ENCODE measurements around the gene GNMT.
"Not testable (repeated sequence)": the region's sequence is repeated elsewhere in the genome, so short reads cannot be mapped to it uniquely, and the experiment has no call there.

Gene GNMT

DNA sequence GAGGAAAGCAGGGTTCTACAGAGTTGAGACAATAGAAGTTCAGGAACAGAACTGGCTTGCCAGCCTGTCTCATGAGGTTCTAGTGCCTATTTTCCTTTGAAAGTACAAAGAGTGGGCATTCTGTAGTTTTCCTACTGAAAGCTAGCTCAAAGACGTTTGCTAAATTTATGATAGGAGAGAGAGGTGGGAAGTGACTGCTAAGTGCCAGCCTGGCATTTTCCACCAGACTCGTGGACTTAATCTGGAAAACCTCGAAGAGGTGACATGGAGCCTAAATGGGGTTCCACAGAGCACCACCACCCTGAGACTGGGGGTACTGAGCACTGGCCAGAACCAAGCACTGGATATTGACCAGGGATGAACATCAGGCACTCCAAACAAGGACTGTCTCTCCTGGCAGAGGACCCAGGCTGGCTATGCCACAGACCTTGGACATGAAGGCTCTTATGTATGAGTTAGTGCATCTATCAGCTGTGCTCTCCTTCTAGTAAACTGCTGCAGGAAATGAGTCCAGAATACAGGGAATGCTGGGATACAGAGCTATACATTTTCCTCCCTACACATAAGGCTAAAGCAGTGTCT is 11.3 kb downstream of the GNMT start:
- DNase-seq (ENCODE audit: insufficient read length, low spot score) (no peak), FAIRE-seq (no peak)

DNA sequence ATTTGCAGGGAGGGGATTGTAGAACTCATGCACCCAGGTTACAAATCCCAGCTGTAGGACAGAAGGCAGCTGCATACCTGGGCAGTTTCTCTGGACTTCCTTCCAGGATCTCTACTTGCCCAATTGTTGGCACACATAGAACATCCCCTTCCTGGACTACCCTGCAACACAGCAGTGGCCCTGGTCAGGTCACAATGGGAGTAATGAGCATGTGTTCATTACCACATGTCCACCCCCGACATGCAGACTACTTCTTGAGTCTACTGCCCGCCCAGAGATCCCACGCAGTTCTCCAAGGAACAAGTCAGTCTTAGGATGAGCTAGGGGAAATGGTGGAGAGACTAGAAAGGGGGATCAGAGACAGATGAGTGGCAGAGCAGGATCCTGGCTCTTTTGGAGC is 13.4 kb downstream of the GNMT start:
- DNase-seq (ENCODE audit: insufficient read length, low spot score) (no peak), FAIRE-seq (no peak)

DNA sequence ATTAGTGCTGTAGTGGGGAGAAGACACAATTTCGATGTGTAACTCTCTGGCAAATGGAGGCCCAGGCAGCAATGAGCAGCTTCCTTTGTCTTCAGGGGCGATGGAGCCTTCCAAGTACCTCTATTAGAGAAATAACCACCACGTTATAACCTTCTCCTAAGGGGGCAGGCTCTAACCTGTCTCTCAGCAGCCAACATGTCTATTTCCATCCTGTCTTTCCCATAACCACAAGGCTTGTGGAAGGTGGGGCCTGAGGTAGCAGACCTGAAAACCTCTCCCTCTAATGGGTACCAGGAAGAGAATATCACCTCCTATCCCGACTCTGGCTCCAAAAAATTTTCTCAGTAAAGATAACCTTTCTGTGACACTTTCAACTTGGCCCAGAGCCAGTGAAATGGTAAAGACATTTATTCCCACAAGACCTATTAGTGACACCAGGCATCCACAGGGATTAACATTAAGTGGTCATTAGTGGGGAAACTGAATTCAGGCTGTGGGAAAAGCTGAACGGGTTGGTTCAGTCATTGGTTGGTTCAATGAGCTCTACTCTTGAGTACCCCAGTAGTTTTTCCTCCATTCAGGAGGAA is 14.5 kb downstream of the GNMT start:
- no peak for DNase-seq (ENCODE audit: insufficient read length, low spot score)
- FAIRE-seq, result no peak

DNA sequence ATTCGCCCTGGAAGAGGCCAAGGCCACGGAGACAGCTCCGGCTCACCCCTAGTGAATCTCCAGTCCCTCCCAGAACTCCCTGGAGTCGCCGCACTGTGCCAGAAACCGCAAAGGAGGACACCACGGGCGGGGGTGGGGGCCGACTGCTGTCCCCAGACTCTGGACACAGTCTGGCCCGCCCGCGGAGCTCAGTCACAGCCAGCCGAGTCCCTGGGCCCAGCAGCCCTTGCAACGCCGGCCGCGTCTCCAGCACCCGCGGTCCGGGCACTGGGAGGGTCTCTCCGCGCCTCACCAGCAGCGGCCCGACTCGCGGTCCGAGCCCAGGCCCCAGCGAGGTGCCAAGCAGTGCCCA is 17.9 kb downstream of the GNMT start:
- FAIRE-seq, result no peak
- DNase-seq (ENCODE audit: insufficient read length, low spot score), result no peak

DNA sequence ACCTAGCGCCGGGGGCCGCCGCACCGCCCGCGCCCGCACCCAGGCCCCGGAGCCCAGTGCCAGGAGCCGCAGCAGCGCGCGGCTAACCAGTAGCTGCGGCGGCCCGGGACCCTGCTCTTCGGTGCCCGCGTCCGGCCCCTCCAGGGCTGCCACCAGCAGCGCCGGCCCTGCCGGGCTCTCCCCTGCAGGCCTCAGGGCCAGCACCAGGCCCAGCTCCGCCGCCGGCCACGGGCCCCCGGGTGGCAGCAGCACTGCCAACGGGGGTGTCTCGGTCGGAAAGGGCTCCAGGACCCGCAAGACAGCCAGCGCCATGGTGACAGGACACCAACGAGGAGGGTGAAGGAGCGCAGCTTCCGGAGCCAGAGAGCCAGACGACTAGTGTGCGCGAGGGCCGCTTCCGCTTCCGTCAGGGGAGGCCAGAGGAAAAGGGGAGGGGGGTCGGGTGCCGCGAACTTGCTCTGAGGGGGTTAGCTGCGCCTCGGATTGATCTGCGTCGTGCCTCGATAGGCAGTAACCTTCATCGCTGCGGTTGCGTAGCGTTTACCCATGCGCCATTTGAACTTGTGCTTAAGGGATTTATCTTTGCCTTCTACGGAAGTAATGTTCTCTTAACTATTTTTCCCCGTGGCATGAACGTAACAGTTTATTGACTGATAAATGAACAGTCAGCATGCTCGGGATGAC is 18.4 kb downstream of the GNMT start, which contains the start of gene PEX6:
Gene PEX6, minus strand, starts transcription at position 343 of the 684 bp plus-strand sequence. Its CDS starts 31 bp downstream, at position 312.
- DNase-seq (ENCODE audit: insufficient read length, low spot score), result peak; percentile 96
- FAIRE-seq, result peak; percentile 94

DNA sequence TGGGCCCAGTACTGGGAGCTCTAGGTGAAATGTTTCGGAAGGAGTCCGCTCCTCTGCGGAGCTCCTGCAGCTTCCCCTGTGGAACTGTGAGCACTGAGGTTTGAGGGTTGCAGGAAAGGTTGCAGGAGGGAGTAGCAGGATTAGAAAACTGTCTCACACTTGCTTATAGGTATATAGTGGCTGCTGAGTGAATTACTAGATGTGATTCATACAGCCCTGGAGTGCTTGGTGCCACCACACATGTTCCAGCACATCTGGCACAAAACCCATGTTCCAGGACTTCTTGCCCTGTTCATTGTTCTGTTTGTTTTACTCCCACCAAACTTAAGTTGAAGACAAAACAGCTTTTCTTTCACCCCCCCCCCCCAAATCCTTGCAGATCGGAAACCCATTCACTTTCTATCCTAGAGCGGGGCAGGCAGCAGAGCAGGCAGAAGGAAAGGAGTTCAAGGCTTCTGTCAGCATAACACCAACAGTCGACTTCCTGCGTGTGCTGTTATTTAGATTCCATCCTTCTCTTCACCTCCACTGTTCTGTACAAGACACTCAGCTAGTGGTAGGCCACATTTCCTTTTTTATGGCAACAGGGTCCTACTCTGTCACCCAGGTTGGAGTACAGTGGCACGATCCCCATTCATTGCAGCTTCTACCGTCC is 19.1 kb downstream of the GNMT start:
- DNase-seq (ENCODE audit: insufficient read length, low spot score) (no peak), FAIRE-seq (no peak)

DNA sequence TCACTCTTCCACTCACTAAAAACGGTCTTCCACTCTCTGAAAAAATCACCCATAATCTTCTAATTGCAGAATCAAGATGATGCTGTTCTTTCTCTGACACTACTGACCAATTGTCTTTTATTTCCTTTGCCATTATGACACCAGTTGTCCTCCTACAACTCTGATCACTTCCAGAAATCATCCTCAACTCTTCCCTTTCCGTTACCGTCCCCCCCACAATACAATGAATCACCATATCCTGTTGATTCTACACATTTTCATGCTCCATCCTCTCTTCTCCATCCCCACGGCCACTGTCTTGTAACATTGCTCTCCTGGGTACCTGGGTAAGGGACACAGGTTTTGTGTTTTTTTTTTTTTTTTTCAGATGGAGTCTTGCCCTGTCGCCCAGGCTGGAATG is 21.3 kb downstream of the GNMT start:
- DNase-seq (ENCODE audit: insufficient read length, low spot score) (no peak), FAIRE-seq (no peak)

DNA sequence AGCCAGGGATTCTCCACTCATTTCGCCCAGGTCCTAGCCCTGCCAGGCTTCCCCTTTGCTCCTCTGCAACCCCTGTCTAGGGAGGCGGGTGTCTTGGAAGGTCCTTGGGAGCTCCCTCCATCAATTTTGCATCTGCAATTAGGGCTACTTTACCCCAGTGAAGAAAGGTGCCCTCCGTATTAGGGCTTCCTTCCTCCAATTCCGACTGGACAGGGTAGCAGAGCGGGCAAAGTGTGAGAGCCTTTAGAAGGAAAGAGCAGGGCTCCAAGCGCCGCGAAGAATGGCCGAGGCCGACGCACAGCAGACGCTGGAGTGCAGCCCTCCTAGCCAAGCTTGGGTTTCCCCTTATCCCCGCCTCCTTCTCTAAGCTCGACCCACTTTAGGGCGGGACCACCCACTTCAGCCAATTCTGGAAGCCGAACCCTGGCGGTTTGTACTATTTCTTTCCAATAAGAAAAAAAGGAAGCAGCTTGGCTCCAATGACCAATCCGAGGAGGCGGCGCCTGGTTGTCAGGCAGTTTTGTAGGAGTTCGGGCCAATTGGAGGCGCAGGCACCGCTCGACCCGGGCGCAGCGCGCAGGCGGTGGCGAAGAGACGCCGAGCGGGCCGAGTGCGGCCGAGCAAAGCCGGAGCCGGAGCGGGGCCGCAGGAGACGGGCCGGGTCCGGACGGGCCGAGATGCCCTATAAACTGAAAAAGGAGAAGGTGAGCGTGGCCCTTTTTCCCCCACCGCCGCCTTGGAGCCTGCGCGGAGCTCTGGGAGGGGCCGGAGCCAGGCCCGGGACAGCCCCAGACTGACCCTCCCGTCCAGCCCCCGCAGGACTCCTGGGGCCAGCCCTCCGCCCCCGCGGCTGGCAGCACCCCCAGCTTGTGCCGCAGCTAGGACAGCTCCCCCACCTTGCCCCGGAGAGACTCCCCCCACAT is 23.7 kb downstream of the GNMT start, which contains the start of gene PPP2R5D:
Gene PPP2R5D, plus strand, starts transcription at position 570 of the 923 bp plus-strand sequence. Its CDS starts 108 bp downstream, at position 678.
- DNase-seq (ENCODE audit: insufficient read length, low spot score), result peak; percentile 92
- FAIRE-seq, result peak; percentile 89

DNA sequence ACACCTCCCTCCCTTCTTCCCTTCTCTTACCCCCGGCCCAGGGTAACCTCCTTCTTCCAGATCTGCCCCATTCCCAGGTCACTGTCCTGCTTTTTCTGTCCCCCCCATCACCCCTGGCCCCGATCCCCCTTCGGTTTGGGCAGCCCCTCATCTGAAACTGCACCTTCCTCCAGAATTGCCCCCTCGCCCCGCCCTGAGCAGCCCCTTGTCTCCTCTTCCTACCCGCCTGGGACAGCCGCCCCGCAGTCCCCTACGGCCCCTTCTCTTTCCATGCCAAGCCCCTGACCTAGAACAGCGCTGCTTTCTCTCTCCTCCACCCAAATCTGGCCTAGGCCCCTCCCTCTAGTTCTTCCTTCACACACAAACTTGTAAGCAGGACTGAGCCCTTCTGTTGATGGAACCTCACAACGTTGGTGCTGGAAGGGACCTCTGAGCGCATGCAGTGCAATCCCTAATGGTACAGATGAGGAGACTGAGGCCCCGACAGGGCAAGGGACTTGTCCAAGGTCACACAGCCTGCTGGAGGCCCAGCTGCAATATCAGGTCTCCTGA is 24.4 kb downstream of the GNMT start:
- DNase-seq (ENCODE audit: insufficient read length, low spot score) (no peak), FAIRE-seq (no peak)

DNA sequence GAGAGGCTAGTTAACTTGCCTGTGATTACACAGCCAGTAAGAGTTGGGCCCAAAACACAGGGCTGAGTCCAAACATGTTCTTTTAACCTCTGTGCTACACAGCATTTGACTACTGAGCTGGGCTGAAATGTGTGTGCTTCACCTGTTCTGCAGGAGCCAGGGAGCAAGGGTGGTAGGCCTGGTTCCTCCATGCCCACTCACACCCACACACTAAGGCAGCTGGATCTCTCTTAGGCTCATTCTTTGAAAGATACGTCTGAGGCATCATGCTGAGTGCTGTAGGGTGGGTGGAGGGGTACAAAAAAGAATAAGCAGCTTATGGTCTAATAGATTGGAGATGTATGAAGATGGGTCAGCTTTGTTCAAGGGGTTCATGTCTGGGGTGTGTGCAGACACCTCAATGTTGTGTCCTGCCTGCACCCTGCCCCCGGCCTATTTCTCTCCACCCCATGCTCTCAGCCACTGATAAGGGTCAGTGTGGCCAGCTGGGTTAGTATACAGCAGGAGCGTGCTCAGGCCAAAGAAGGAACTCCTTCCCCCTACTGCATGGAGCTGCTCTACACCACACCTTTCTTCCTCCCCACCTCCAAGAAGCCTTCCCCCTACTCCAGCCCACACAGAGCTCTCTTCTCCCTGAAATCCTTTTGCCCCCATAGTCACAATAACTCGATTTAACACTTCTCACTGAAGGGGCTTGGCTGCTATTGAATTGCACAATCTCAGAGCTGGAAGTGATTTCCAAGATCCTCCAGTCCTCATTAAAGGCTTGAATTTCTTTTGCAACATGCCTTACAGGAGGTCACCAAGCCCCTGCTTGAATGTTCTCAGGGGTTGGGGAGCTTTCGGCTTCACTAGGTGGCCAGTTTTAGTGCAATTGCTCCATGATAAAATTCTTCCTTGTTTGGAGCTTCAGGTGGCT is 27.2 kb downstream of the GNMT start:
- DNase-seq (ENCODE audit: insufficient read length, low spot score) (no peak), FAIRE-seq (no peak)

DNA sequence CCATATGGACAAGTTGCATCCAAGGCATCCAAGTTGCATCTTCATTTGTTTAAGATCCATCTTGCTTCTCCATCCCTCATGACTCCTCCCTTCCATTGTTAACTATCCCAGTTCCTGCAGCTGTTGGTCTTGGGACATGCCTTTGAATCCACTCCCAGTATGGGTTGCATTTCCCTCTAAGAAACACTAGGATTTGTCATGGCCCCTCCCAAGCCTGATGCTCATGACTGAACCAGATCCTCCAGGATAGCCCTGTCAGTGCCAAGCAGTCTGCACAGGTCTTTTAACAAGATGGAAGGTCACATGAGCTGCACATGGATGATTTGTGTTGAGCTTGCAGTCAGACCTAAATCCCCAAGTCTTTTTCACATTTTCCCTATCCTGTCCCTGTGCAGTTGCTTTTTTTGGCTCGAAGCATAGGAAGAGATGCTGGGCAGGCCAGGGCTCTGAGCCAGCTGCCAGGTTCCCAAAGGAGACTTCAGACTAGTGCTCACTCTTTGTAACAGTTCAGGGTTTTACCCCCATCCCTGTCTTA is 28.0 kb downstream of the GNMT start:
- FAIRE-seq, result no peak
- DNase-seq (ENCODE audit: insufficient read length, low spot score), result no peak

DNA sequence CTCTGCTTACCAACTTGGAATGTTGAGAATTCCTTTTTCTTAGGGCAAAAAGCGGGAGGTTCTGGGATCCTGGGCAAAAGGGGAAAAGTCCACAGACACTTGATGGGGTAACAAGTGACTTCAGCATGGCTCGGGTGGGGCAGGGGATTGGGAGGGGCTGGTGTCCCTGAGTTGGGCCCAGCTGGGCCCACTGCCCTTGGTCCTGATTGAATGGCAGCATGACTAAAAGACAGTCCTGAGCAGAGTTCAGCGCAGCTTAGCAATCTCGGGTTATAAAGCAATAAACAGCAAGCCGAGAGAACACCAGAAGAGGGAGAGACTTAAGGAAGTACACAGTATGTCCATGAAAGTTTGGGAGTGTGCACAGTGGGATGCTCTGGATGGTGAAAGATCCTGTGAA is 29.4 kb downstream of the GNMT start:
- FAIRE-seq (no peak), DNase-seq (ENCODE audit: insufficient read length, low spot score) (no peak)

DNA sequence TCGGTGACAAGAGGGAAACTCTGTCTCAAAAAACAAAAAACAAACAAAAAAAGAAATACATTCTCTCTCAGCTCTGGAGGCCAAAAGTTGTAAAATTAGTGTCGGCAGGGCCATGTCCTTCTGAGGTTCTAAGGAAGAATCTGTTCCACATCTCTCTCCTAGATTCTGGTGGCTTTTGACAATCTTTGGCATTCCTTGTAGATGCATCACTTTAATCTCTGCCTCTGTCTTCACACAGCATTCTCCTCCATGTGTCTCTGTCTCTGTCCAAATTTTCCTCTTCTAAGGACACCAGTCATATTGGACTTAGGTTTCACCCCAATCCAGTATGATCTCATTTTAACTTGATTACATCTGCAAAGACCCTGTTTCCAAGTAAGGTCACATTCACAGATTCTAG is 32.9 kb downstream of the GNMT start:
- no peak for FAIRE-seq

DNA sequence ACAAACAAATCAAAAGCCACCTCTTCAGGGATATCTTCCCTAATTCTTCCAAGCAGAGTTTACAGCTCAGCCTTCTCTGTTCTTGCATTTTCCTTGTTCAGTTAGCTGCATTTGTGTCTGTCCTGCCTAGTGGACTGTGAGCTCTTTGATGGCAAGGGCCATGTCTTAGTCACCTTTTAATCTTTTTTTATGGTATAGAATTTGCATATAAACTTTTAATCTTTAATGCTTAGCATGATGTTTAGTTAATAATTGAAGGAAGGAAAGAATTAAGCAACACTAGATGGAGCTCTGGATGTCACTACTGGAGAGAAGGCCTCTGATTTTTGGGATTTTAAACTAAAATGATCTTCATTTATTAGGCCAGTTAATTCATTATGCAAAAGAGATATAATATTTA is 36.0 kb downstream of the GNMT start:
- FAIRE-seq (no peak), DNase-seq (ENCODE audit: insufficient read length, low spot score) (no peak)

More for the DNA sequence above, 32.9 kb downstream of the GNMT start:
- DNase-seq (ENCODE audit: insufficient read length, low spot score), result no peak

DNA sequence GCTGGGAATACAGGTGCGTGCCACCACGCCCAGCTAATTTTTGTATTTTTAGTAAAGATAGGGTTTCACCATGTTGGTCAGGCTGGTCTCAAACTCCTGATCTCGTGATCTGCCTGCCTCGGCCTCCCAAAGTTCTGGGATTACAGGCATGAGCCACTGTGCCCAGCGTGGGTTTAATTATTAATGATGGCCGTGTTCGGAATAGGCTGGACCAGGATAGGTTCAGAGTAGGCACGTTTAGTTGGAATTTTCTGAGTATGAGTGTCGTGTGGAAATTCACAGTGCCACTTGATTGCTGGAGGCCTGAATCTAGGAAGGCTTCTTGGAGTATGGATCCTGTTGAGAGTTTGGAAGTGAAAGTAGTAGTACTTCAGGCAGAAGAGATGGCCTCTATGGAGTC is 37.7 kb downstream of the GNMT start:
- FAIRE-seq; DNase-seq (ENCODE audit: insufficient read length, low spot score): not testable (repeated sequence)

DNA sequence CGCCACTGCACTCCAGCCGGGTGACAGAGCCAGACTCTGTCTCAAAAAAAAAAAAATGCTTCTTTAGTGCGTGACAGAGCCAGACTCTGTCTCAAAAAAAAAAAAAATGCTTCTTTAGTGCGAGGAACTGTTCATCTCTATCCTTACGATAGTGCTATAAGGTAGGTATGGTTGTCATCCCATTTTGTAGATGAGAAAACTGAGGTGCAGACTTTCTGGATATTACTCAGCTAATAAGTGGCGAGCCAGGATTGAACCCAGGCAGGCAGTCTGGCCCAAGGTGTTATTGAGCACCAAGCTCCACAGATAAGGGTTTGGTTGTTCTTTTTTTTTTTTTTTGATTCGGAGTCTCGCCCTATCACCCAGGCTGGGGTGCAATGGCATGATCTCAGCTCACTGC is 41.3 kb downstream of the GNMT start:
- no peak for FAIRE-seq

DNA sequence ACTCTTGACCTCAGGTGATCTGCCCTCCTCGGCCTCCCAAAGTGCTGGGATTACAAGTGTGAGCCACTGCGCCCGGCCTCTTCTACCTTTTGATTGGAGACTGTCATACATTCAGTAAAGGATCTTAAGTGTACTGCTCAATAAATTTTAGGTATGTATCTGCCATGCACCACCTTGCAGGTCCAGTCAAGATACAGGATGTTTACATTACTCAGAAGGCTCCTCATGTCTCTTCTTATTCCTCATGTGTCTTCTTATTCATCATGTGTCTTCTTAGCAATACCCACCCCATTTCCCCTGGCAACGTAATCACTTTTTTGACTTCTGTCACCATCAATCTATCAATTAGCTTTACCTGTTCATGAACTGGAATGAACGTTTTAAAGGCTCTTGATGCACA is 45.3 kb downstream of the GNMT start:
- DNase-seq (ENCODE audit: insufficient read length, low spot score) (no peak), FAIRE-seq (no peak)

More for the DNA sequence above, 41.3 kb downstream of the GNMT start:
- no peak for DNase-seq (ENCODE audit: insufficient read length, low spot score)

DNA sequence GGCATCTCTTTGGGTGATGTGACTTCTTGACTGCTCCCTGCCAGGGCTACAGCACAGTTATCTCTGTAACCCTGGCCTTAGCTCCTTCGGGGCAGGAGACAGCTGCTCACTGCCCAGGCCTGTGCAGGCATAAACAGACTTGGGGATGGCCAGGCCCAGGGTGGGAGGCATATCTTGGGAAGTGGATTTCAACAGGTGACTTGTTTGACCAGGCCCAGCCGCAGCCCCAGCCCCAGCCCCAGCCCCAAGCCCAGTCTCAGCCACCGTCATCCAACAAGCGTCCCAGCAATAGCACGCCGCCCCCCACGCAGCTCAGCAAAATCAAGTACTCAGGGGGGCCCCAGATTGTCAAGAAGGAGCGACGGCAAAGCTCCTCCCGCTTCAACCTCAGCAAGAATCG is 45.7 kb downstream of the GNMT start:
- FAIRE-seq, result no peak
- no peak for DNase-seq (ENCODE audit: insufficient read length, low spot score)

DNA sequence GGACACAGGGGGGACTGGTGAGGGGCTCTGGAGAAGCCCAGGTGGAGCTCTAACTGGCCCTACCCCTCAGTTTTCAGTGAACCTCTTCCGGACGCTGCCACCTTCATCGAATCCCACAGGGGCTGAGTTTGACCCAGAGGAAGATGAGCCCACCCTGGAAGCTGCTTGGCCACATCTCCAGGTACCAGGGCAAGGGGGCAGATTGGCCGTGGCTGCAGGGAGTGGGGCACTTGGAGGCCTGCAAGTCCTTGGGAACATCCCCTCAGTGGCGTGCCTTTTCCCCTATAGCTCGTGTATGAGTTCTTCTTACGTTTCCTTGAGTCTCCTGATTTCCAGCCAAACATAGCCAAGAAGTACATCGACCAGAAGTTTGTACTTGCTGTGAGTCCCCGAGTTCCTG is 46.6 kb downstream of the GNMT start:
- FAIRE-seq, result no peak
- DNase-seq (ENCODE audit: insufficient read length, low spot score), result no peak

Data from GM19239 (cell line).